GM12891 (cell line): ENCODE results near the gene RILPL2.
"Not testable (repeated sequence)": the region's sequence is repeated elsewhere in the genome, so short reads cannot be mapped to it uniquely, and the experiment has no call there.

Experiments
- POLR2A ChIP-seq: IDR thresholded peaks from 2 replicates; pipeline ENCODE4 v1.6.1; 2011; ENCODE audit warnings: low read depth, low read length, control low read depth
- POLR2AphosphoS5 ChIP-seq: IDR thresholded peaks from 2 replicates; pipeline ENCODE4 v1.6.1; 2011; ENCODE audit warnings: low read depth, low read length, control low read depth
- POU2F2 ChIP-seq: IDR thresholded peaks from 2 replicates; pipeline ENCODE4 v1.6.1; 2011; ENCODE audit warnings: low read depth, mild to moderate bottlenecking, control low read depth, low read length, moderate library complexity

DNA sequence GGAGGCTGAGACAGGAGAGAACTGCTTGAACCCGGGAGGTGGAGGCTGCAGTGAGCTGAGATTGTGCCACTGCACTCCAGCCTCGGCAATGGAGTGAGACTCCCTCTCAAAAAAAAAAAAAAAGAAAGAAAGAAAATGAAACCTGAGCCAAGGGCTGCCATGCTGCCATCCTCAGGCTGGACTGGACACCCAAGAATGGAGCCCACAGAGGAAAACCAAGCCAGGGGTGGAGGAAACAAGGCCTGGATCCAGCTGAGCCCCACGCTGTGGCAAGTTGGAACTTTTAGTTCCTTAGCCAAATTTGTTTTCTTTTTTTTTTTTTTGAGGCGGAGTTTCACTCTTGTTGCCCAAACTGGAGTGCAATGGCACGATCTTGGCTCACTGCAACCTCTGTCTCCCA, 44.8 kb upstream of the RILPL2 start:
- not testable (repeated sequence) for TF ChIP-seq POU2F2, POLR2A, POLR2AphosphoS5
